GM20000 (cell line): ENCODE measurements around the gene COL18A1.

Experiments used
- DNase-seq: peaks from one replicate; pipeline ENCODE4 v3.0.0; 2012; ENCODE audit warnings: low spot score
- CTCF ChIP-seq: IDR thresholded peaks from 2 replicates; pipeline ENCODE4 v1.5.1; 2012; ENCODE audit warnings: mild to moderate bottlenecking, control low read depth; ENCODE audit errors: extremely low read depth, missing control alignments

COL18A1 gene

DNA sequence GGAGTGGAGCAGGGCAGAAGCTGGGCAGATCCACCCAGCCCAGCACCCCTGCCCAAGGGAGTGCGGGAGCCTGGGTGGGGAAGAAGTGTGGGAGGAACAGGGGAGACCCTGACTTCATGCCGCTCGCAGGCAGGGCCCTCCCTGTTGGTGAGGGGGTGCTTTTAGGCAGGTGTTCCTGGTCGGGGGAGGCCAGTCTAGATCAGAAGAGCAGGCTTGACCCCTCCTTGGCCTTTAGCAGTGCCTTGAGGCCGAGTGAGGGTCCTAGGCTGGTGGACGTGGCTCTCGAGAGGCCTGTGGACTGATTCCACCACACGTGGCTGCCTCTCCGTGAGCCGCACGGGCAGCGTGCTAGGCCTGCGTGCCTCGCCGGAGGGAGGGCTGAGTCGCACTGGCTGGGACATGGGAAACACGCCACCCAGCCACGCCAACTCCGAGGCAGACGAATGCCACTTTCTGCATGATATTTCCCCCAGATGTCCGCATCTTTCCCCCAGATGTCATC lies 19.4 kb upstream of the COL18A1 start:
- no peak for DNase-seq
- TF ChIP-seq CTCF, result no peak

GRCh38 chr21:45386336-45386727 lies 18.6 kb upstream of the COL18A1 start:
- no peak for TF ChIP-seq CTCF
- no peak for DNase-seq

- no peak for DNase-seq
- TF ChIP-seq CTCF, result no peak
These were observed 18.1 kb upstream of the COL18A1 start for GRCh38 chr21:45386728-45387371.

GRCh38 chr21:45387506-45387905 lies 17.5 kb upstream of the COL18A1 start:
- no peak for DNase-seq

GRCh38 chr21:45388011-45388521 lies 16.9 kb upstream of the COL18A1 start:
- no peak for TF ChIP-seq CTCF
- DNase-seq, result no peak

More at GRCh38 chr21:45387506-45387905, 17.5 kb upstream of the COL18A1 start:
- no peak for TF ChIP-seq CTCF

- DNase-seq, result no peak
- TF ChIP-seq CTCF, result no peak
These were observed 16.2 kb upstream of the COL18A1 start for GRCh38 chr21:45388611-45389296.

GRCh38 chr21:45390121-45390751 lies 14.7 kb upstream of the COL18A1 start:
- TF ChIP-seq CTCF, result no peak
- DNase-seq, result no peak
